Erythroblast (primary cell): Measurements from ENCODE around the gene ZCCHC14.

ENCODE experiments used
- GATA1 ChIP-seq: IDR thresholded peaks from 2 replicates; pipeline ENCODE4 v1.6.1; 2011; ENCODE audit warnings: low read depth, mild to moderate bottlenecking, control low read depth, low read length, moderate library complexity
- POLR2A ChIP-seq: IDR thresholded peaks from 2 replicates; pipeline ENCODE4 v1.6.1; 2011; ENCODE audit warnings: mild to moderate bottlenecking, low read length

GRCh38 chr16:87472142-87472778, 20.6 kb downstream of the ZCCHC14 start:
- TF ChIP-seq POLR2A (no peak), GATA1 (no peak)
